Smooth muscle cell of the brain vasculature (primary cell): Measurements from ENCODE around the gene PPM1N.

Experiments used
- DNase-seq: peaks from one replicate; pipeline ENCODE4 v3.0.0-alpha.2; 2012; ENCODE audit warnings: low read depth, low spot score

Gene PPM1N

DNA sequence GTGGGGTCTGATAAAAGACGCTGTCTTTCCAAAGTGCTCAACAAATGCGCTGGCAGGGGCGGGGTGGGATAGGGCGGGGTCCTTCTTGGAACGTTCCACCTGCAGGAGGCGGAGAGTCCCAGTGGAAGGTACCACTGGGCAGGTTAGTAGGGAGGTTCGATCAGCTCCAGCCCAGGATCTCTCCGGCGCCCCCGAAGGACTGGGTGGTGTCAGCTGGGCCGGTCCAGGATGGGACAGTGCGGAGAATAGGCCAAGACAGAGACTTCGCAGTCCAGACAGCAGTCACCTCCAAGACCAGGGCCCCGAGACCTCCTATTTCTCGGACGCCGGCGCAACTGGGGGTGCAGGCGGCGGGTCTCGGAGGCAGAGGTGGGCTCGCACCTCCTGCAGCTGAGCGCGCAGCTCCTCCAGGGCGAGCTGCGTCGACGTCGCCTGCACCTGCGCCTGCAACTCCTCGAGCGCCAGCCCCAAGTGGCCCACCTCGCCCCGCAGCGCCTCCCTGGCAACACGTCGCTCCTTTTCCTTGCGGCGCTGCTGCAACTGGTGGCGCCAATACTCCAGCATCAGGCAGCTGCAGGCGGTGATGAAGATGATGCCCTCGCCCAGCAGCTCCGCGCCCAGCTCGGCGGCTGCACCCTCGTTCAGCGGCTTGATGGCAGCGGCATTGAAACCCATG is 30.6 kb downstream of the PPM1N start:
- DNase-seq = no peak

DNA sequence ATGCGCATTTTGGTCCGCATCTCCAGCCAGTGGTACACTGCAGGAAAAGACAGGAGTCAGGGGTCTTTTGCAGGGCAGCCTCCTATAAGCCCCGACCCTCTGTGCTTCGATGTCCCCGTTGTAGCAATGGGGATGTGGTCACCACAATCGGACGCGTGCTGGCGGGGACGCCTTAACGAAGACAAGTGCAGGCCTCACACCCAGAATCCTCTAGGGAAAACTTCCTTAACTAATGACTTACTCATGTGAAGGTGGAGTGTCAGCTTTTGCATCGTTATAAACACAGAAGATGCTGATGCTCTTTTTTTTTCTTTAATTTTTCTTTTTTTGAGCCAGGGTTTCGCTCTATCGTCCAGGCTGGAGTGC is 31.2 kb downstream of the PPM1N start:
- DNase-seq = no peak

DNA sequence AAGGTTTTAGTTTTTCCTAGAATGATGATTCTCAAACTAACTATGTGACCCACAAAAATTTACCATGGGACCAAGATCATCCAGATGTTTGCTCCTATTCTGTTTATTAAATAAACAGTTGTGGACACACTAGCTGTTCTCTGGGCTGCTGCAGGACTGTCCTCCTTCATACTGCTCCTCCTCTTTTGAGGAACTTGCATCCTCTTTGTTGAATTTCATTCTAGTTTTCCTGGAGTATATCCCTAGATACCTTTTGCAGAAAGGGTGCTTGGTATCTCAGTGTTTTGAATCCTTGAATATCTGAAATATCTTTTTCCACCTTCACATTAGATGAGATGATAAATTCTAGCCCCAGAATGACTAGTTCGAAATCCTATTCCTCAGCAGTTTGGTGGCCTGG is 33.1 kb downstream of the PPM1N start:
- DNase-seq = no peak

DNA sequence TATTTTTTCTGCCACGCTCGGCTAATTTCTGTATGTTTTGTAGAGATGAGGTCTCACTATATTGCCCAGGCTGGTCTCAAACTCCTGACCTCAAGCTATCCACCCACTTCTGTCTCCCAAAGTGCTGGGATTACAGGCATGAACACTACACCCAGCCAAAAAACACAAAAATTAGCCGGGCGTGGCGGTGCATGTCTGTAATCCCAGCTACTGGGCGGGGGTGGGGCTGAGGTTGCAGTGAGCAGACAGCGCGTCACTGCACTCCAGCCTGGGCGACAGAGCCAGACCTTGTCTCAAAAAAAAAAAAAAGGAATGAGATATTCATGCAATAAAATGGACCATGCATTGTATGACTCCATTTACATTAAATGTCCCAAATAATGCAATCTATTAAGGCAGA is 41.2 kb downstream of the PPM1N start:
- DNase-seq = no peak

DNA sequence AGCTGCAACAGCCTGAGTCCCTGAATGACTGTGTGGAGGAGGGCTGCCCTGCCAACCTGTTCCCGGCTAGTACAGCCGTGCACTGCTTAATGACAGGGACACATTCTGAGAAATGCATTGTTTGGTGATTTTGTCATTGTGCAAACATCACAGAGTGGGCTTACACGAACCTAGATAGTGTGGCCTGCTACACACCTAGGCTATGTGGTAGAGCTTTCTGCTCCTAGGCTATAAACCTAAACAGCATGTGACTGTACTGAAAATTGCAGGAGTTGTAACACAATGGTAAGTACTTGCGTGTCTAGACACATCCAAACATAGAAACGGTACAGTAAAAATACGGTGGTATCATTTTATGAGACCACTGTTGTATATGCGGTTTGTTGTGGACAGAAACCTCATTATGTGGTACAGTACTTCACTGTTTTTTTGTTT is 44.0 kb downstream of the PPM1N start:
- no peak for DNase-seq

DNA sequence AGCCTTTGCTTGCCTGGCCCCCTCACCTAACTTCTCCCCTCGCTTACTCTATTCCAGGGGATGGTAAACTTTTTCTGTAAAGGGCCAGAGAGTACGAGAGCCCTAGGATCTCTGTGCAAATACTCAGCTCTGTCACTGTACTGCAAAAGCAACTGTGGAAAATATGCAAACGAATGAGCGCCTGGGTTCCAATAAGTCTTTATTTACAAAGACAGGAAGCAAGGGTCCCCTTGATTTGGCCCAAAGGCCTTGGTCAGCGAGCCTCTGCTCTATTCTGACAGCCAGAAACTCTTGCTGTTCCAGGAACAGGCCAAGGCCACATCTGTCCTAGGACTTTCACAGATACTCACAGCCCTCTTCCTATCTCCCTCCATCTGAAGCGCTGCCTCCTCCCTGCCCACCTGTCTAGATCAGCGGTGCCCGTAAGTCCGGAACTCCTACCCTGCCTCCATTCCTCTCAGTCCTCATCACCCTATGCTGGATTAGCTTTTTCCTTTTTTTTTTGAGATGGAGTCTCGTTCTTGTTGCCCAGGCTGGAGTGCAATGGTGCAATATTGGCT is 49.0 kb downstream of the PPM1N start:
- DNase-seq = no peak

DNA sequence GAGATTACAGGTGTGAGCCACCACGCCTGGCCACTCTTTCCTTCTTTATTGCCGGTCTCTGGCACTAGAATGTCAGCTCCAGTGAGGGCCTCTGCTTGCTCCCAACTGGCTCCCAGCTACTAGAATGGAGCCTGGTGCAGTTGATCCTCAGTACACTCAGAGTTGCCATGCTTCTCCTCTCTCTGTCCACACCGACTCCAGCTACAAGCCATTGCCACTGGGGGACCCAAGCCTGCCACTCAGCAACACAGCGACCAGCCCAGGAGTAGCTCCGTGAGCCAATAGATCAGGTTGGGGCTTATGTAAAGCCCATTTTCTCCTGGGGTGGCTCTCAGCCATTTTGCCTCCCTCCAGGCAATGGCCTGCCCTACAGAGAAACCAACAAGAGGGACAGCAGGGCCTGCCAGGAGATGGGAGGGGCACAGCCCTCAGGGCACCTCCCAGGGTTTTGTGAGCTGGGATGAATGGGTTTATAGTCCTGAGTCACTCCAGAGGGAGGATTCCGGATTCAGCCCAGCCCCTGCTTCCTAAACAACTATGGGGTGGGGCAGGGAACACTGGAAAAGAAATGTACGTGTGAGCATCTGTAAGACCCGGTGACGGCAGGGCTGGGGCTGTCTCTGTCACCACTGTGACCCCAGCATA is 49.8 kb downstream of the PPM1N start:
- DNase-seq = no peak
